Measurements from ENCODE around the gene LPP. TPM values are rescaled to one million over a fixed set of nuclear protein-coding genes. Genes with fewer than 3 reads are reported as not detected.

LPP gene
- total RNA-seq, 1 experiment from 2014 or later = 54.0 TPM

DNA sequence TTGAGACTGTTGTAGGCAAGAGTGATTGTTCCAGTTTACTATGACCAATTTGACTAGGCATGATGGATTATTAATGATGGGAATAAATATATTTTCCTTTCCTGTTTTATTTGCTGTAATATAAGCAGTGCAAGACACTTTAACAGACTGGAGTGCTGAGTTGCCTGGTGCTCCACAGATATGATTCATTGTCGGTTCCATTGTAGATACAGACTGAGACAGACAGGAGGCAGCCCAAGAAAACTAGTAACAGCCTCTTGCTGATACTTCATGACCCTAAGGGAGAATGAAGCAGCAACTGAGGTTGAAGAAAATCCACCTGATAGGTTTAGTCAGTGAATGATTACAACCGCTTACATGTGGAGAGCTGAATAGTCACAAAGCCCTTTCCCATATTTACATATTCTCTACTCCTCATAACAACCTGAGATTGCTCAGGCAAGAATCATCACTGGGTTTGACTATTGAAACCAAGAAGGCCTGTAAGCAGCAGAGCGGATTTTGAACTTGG, 782.7 kb downstream of the LPP start:
- Histone ChIP-seq H2AFZ (ENCODE audit: low read depth, low read length, poor library complexity, severe bottlenecking) (no peak overlapping the region), H3K27ac (ENCODE audit: low read depth, low read length) (no peak overlapping the region), H3K9ac (ENCODE audit: low read length) (no peak overlapping the region), H3K4me2 (ENCODE audit: low read length) (no peak overlapping the region), H3K27me3 (ENCODE audit: insufficient read depth, low read length) (no peaks in the 10 kb centered on the region), H3K4me3 (replicated peaks in 1 of 2; ENCODE audit: low read depth in 1 of 2, low read length in 2 of 2) (no peak overlapping the region), H3K9me2 (ENCODE audit: insufficient read depth) (no peaks in the 10 kb centered on the region; the same call in 1 of the 2 replicates), H4K20me1 (ENCODE audit: insufficient read depth) (no peaks in the 10 kb centered on the region), H3K9me3 (ENCODE audit: control insufficient read depth in 1 of 2, insufficient read depth in 1 of 2, low read depth in 1 of 2, low read length in 2 of 2) (no peaks in the 10 kb centered on the region), H3K4me1 (ENCODE audit: control insufficient read depth in 1 of 2, insufficient read depth in 2 of 2, low read length in 2 of 2) (peaks cover 16 to 30% of the 10 kb centered on the region in 2 experiments), H3K79me2 (ENCODE audit: insufficient read depth, low read length) (no peaks in the 10 kb centered on the region), H3K36me3 (ENCODE audit: control insufficient read depth in 1 of 2, insufficient read depth in 2 of 2, low read length in 2 of 2) (no peaks in the 10 kb centered on the region)
- intact Hi-C loops (cut with micrococcal nuclease) = no loop called here
- BruUV-seq (replicated peaks) = no TSS peak
- TF ChIP-seq POLR2A (IDR thresholded peaks at IDR 0.05; ENCODE audit: borderline replicate concordance, extremely low read depth, insufficient read depth, insufficient read length) = no peak
- no peak for TF ChIP-seq SRF (IDR thresholded peaks at IDR 0.05; ENCODE audit: low read depth)
- TF ChIP-seq TCF7L2 (IDR thresholded peaks at IDR 0.05; ENCODE audit: borderline replicate concordance, extremely low read depth, insufficient read depth, insufficient read length) = no peak
- TF ChIP-seq FOSL1 (IDR thresholded peaks at IDR 0.05; ENCODE audit: low read depth) = no peak
- TF ChIP-seq POLR2AphosphoS5 (IDR thresholded peaks at IDR 0.05; ENCODE audit: low read depth, low read length) = no peak
- no peak for TF ChIP-seq SIN3A (IDR thresholded peaks at IDR 0.05; ENCODE audit: low read depth)
- TF ChIP-seq, protein P1, sequence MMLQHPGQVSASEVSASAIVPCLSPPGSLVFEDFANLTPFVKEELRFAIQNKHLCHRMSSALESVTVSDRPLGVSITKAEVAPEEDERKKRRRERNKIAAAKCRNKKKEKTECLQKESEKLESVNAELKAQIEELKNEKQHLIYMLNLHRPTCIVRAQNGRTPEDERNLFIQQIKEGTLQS (IDR thresholded peaks at IDR 0.05) = no peak
- no peak for TF ChIP-seq ELF1 (IDR thresholded peaks at IDR 0.05; ENCODE audit: borderline replicate concordance, low read depth)
- TF ChIP-seq, protein P2, sequence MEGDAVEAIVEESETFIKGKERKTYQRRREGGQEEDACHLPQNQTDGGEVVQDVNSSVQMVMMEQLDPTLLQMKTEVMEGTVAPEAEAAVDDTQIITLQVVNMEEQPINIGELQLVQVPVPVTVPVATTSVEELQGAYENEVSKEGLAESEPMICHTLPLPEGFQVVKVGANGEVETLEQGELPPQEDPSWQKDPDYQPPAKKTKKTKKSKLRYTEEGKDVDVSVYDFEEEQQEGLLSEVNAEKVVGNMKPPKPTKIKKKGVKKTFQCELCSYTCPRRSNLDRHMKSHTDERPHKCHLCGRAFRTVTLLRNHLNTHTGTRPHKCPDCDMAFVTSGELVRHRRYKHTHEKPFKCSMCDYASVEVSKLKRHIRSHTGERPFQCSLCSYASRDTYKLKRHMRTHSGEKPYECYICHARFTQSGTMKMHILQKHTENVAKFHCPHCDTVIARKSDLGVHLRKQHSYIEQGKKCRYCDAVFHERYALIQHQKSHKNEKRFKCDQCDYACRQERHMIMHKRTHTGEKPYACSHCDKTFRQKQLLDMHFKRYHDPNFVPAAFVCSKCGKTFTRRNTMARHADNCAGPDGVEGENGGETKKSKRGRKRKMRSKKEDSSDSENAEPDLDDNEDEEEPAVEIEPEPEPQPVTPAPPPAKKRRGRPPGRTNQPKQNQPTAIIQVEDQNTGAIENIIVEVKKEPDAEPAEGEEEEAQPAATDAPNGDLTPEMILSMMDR (IDR thresholded peaks at IDR 0.05 in 2 of 3, conservative IDR thresholded peaks at IDR 0.05 in 1 of 3; ENCODE audit: borderline replicate concordance in 1 of 3, insufficient read depth in 1 of 3, low read depth in 2 of 3, low read length in 2 of 3) = no peak
- no peak for TF ChIP-seq CBX3 (IDR thresholded peaks at IDR 0.05; ENCODE audit: low read depth)
- TF ChIP-seq CEBPB (IDR thresholded peaks at IDR 0.05; ENCODE audit: low read depth) = no peak
- no peak for TF ChIP-seq ZFX (IDR thresholded peaks at IDR 0.05)
- TF ChIP-seq, protein P3, sequence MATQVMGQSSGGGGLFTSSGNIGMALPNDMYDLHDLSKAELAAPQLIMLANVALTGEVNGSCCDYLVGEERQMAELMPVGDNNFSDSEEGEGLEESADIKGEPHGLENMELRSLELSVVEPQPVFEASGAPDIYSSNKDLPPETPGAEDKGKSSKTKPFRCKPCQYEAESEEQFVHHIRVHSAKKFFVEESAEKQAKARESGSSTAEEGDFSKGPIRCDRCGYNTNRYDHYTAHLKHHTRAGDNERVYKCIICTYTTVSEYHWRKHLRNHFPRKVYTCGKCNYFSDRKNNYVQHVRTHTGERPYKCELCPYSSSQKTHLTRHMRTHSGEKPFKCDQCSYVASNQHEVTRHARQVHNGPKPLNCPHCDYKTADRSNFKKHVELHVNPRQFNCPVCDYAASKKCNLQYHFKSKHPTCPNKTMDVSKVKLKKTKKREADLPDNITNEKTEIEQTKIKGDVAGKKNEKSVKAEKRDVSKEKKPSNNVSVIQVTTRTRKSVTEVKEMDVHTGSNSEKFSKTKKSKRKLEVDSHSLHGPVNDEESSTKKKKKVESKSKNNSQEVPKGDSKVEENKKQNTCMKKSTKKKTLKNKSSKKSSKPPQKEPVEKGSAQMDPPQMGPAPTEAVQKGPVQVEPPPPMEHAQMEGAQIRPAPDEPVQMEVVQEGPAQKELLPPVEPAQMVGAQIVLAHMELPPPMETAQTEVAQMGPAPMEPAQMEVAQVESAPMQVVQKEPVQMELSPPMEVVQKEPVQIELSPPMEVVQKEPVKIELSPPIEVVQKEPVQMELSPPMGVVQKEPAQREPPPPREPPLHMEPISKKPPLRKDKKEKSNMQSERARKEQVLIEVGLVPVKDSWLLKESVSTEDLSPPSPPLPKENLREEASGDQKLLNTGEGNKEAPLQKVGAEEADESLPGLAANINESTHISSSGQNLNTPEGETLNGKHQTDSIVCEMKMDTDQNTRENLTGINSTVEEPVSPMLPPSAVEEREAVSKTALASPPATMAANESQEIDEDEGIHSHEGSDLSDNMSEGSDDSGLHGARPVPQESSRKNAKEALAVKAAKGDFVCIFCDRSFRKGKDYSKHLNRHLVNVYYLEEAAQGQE (IDR thresholded peaks at IDR 0.05; ENCODE audit: low read depth) = no peak
- no peak for TF ChIP-seq SP1 (IDR thresholded peaks at IDR 0.05; ENCODE audit: low read depth)
- TF ChIP-seq, protein P4, sequence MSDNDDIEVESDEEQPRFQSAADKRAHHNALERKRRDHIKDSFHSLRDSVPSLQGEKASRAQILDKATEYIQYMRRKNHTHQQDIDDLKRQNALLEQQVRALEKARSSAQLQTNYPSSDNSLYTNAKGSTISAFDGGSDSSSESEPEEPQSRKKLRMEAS (IDR thresholded peaks at IDR 0.05) = no peak
- POLR2A ChIA-PET = no interaction called here
- CTCF ChIA-PET = interaction anchor here (1.9 kb wide), 1 partner anchor 18 kb away, joined by 5 read pairs; no protein-coding TSS in a partner anchor
- DNase-seq (ENCODE audit: low read depth, low spot score) (no peak), ATAC-seq (no peak)
- RAD21 ChIA-PET (ENCODE audit: low non-redundant PET in 1 of 2, low total read pairs in 2 of 2, uncharacterized antibody in 2 of 2, unreplicated experiment in 2 of 2) = no interaction called here
